GM12878 (cell line): ENCODE measurements around the gene IFNAR1. TPM values are rescaled to one million over a fixed set of nuclear protein-coding genes. Genes with fewer than 3 reads are reported as not detected.
A peak's percentile ranks its signal among the peaks of the same experiment; 100 is the strongest.

ENCODE experiments used
- BCLAF1 ChIP-seq: fragments of 450-650 bp; IDR thresholded peaks from 2 replicates; pipeline ENCODE4 v1.6.1; 2017; ENCODE audit warnings: antibody characterized with exemption, mild to moderate bottlenecking, moderate library complexity
- BHLHE40 ChIP-seq, 2 experiments: fragments of 450-650 bp in 1 of 2; IDR thresholded peaks; 2 replicates each; pipeline ENCODE4 v1.6.1; 2011 to 2017; ENCODE audit warnings: low read depth in 2 of 2, borderline replicate concordance in 1 of 2, improper control_type of control experiment in 1 of 2, low read length in 1 of 2, mild to moderate bottlenecking in 1 of 2
- CBX5 ChIP-seq: sonication (generic); IDR thresholded peaks from 2 replicates; pipeline ENCODE4 v1.6.1; 2016; ENCODE audit warnings: low read depth, moderate library complexity, mild to moderate bottlenecking, inconsistent platforms
- CHD2 ChIP-seq: IDR thresholded peaks from 2 replicates; pipeline ENCODE4 v1.6.1; 2011; ENCODE audit warnings: low read depth, low read length, improper control_type of control experiment, borderline replicate concordance
- EGR1 ChIP-seq, 2 experiments: IDR thresholded peaks; 1 replicate in 1 of 2; 2 replicates in 1 of 2; pipeline ENCODE4 v1.6.1; 2011 to 2012; ENCODE audit warnings: low read depth in 2 of 2, low read length in 2 of 2, borderline replicate concordance in 1 of 2, mild to moderate bottlenecking in 1 of 2, moderate library complexity in 1 of 2
- HDAC2 ChIP-seq: fragments of 200-600 bp; sonication (generic); IDR thresholded peaks from 2 replicates; pipeline ENCODE4 v1.6.1; 2017
- IRF3 ChIP-seq: fragments of 450-650 bp; IDR thresholded peaks from 2 replicates; pipeline ENCODE4 v1.6.1; 2014; ENCODE audit warnings: mild to moderate bottlenecking
- KAT2A ChIP-seq: conservative IDR thresholded peaks from 2 replicates; pipeline ENCODE4 v1.6.1; 2011; ENCODE audit warnings: low read depth, low read length; ENCODE audit not compliant: control insufficient read depth
- MLLT1 ChIP-seq: fragments of 450-650 bp; IDR thresholded peaks from 2 replicates; pipeline ENCODE4 v1.6.1; 2016; ENCODE audit warnings: mild to moderate bottlenecking
- RB1 ChIP-seq: fragments of 450-650 bp; formaldehyde crosslinking; IDR thresholded peaks from 2 replicates; pipeline ENCODE4 v1.6.1; 2017; ENCODE audit warnings: mild to moderate bottlenecking, borderline replicate concordance
- RFX5 ChIP-seq: IDR thresholded peaks from 2 replicates; pipeline ENCODE4 v1.6.1; 2011; ENCODE audit warnings: low read depth, low read length, improper control_type of control experiment
- USF1 ChIP-seq: IDR thresholded peaks from 2 replicates; pipeline ENCODE4 v1.6.1; 2011; ENCODE audit warnings: borderline replicate concordance, low read depth, mild to moderate bottlenecking, moderate library complexity, mixed read lengths, low read length; ENCODE audit not compliant: insufficient read depth; ENCODE audit errors: extremely low read length
- ZBTB33 ChIP-seq: fragments of 450-650 bp; IDR thresholded peaks from 2 replicates; pipeline ENCODE4 v1.6.1; 2017; ENCODE audit warnings: mild to moderate bottlenecking
- ZBTB4 ChIP-seq: fragments of 450-650 bp; formaldehyde crosslinking; IDR thresholded peaks from 2 replicates; pipeline ENCODE4 v1.4.0; 2022; ENCODE audit warnings: mild to moderate bottlenecking, moderate library complexity
- polyA plus RNA-seq, 11 experiments: library from polyadenylated mRNA; depleted of rRNA in 4 of 11; unstranded in 6 of 11; stranded (reverse) in 5 of 11; fragments of >200 nt; fragmentation: Nextera tagmentation in 4 of 11; fragmentation: Illumina TruSeq in 1 of 11; extraction: Ambion mirVana in 4 of 11; extraction: Trizol in 1 of 11; gene quantifications; 1 replicate in 1 of 11; 2 replicates in 10 of 11; pipeline versions ENCODE4 v1.2.1 to v1.2.3, GENCODE V29; 2011 to 2016; ENCODE audit warnings: inconsistent platforms in 2 of 11, missing spikeins in 2 of 11, low read depth in 1 of 11
- total RNA-seq, 4 experiments: library from RNA; depleted of rRNA in 3 of 4; stranded (reverse); fragments of >200 nt in 3 of 4; fragmentation: Illumina TruSeq in 1 of 4; extraction: Trizol in 1 of 4; gene quantifications; 2 replicates each; pipeline versions ENCODE4 v1.2.1 to v1.2.3, GENCODE V29; 2013 to 2021

Gene IFNAR1
- total and polyA plus RNA-seq, 10 of the 15 experiments (the other 5 are each of a cell fraction or from before 2014, with no cell fraction given), result 12.0 to 62.4 (median 24.6) TPM

GRCh38 chr21:33403786-33404585, 79.2 kb downstream of the IFNAR1 start (continued):
- TF ChIP-seq BCLAF1 (no peak), RB1 (no peak), MLLT1 (peak; percentile 79), CHD2 (no peak), BHLHE40 (IDR thresholded peaks at IDR 0.05; ENCODE audit: borderline replicate concordance in 1 of 2, low read depth in 2 of 2, low read length in 1 of 2) (peak in 1 of 2 experiments; percentile 48; a peak in 1 of 4 replicates), EGR1 (IDR thresholded peaks at IDR 0.05; ENCODE audit: borderline replicate concordance in 1 of 2, low read depth in 2 of 2, low read length in 2 of 2) (no peak), KAT2A (no peak), ZBTB4 (0 out of 2 replicates have a peak, but pooled peaks have one; percentile 20), HDAC2 (no peak), ZBTB33 (no peak), USF1 (no peak), CBX5 (0 out of 2 replicates have a peak, but pooled peaks have one; percentile 20), IRF3 (no peak), RFX5 (no peak)
